GM23248 (cell line): ENCODE measurements around the gene ZBTB48. TPM values are rescaled to one million over a fixed set of nuclear protein-coding genes. Genes with fewer than 3 reads are reported as not detected.
A peak's percentile ranks its signal among the peaks of the same experiment; 100 is the strongest.

Experiments used
- DNase-seq: peaks from one replicate; pipeline ENCODE4 v3.0.0-alpha.2; 2015
- H2AFZ ChIP-seq: fragments of 200-600 bp; sonication (generic); 2 replicates; pipeline ENCODE4 v1.6.1; 2016; ENCODE audit warnings: antibody characterized with exemption
- H3F3A ChIP-seq: fragments of 200-600 bp; sonication (generic); 2 replicates; pipeline ENCODE4 v1.6.1; 2016; ENCODE audit warnings: mild to moderate bottlenecking, antibody characterized with exemption, mixed run types; ENCODE audit not compliant: insufficient read depth
- H3K27ac ChIP-seq: fragments of 200-600 bp; sonication (generic); 2 replicates; pipeline ENCODE4 v1.5.1; 2016; ENCODE audit warnings: mild to moderate bottlenecking
- H3K27me3 ChIP-seq: fragments of 200-600 bp; sonication (generic); replicated peaks from 2 replicates; pipeline ENCODE4 v1.6.1; 2016; ENCODE audit warnings: mild to moderate bottlenecking; ENCODE audit not compliant: insufficient read depth
- H3K36me3 ChIP-seq: fragments of 200-600 bp; sonication (generic); 2 replicates; pipeline ENCODE4 v1.6.1; 2016; ENCODE audit warnings: low read depth, mild to moderate bottlenecking
- H3K4me1 ChIP-seq: fragments of 200-600 bp; sonication (generic); 2 replicates; pipeline ENCODE4 v1.6.1; 2016; ENCODE audit warnings: mild to moderate bottlenecking; ENCODE audit not compliant: insufficient read depth
- H3K4me2 ChIP-seq: fragments of 200-600 bp; sonication (generic); one replicate; pipeline ENCODE4 v1.6.1; 2016; ENCODE audit warnings: mild to moderate bottlenecking; ENCODE audit not compliant: unreplicated experiment
- H3K4me3 ChIP-seq: fragments of 200-600 bp; sonication (generic); 2 replicates; pipeline ENCODE4 v1.5.1; 2016; ENCODE audit warnings: mild to moderate bottlenecking
- H3K79me2 ChIP-seq: fragments of 200-600 bp; sonication (generic); 2 replicates; pipeline ENCODE4 v1.6.1; 2016; ENCODE audit warnings: mild to moderate bottlenecking; ENCODE audit not compliant: insufficient read depth
- H3K9ac ChIP-seq: fragments of 200-600 bp; sonication (generic); 2 replicates; pipeline ENCODE4 v1.6.1; 2016; ENCODE audit warnings: mild to moderate bottlenecking
- H3K9me2 ChIP-seq: fragments of 200-600 bp; sonication (generic); 2 replicates; pipeline ENCODE4 v1.6.1; 2016; ENCODE audit warnings: mixed run types, mild to moderate bottlenecking, moderate library complexity; ENCODE audit not compliant: insufficient read depth
- H3K9me3 ChIP-seq: fragments of 200-600 bp; sonication (generic); one replicate; pipeline ENCODE4 v1.6.1; 2017; ENCODE audit warnings: low read depth
- H4K20me1 ChIP-seq: fragments of 200-600 bp; sonication (generic); 2 replicates; pipeline ENCODE4 v1.6.0; 2016; ENCODE audit not compliant: insufficient read depth
- EZH2 ChIP-seq: fragments of 200-600 bp; sonication (generic); IDR thresholded peaks from 2 replicates; pipeline ENCODE4 v1.6.1; 2018; ENCODE audit warnings: antibody characterized with exemption, mild to moderate bottlenecking; ENCODE audit not compliant: insufficient read depth, poor library complexity, severe bottlenecking
- EZH2phosphoT487 ChIP-seq: fragments of 200-600 bp; sonication (generic); IDR thresholded peaks from 2 replicates; pipeline ENCODE4 v1.6.1; 2018; ENCODE audit warnings: antibody characterized with exemption, moderate library complexity, mild to moderate bottlenecking, low read depth; ENCODE audit not compliant: insufficient read depth
- WGBS, 2 experiments: methylation state at CpG; one replicate each; pipeline ENCODE4 v1.1.6; 2015 to 2017; ENCODE audit warnings: low lambda C conversion rate in 2 of 2, low coverage in 1 of 2; ENCODE audit errors: missing lambda C conversion rate in 2 of 2; 5-methylcytosine and 5-hydroxymethylcytosine counted together
- in situ Hi-C: fragments of 300-500 bp; cut with MboI; formaldehyde crosslinking; loops from 2 replicates; pipeline ENCODE4 v1.15.0; 2020
- polyA plus RNA-seq: library from polyadenylated mRNA; unstranded; fragments of >200 nt; fragmentation: Nextera tagmentation; extraction: Ambion mirVana; gene quantifications from 2 replicates; pipeline ENCODE4 v1.2.1, GENCODE V29; 2016
- total RNA-seq: library from RNA; depleted of rRNA; stranded (reverse); fragments of >200 nt; shearing (Covaris generic); gene quantifications from 2 replicates; pipeline ENCODE4 v1.2.3, GENCODE V29; 2014

Gene ZBTB48
- total and polyA plus RNA-seq, 2 experiments from 2014 or later: 15.4 to 16.4 TPM

DNA sequence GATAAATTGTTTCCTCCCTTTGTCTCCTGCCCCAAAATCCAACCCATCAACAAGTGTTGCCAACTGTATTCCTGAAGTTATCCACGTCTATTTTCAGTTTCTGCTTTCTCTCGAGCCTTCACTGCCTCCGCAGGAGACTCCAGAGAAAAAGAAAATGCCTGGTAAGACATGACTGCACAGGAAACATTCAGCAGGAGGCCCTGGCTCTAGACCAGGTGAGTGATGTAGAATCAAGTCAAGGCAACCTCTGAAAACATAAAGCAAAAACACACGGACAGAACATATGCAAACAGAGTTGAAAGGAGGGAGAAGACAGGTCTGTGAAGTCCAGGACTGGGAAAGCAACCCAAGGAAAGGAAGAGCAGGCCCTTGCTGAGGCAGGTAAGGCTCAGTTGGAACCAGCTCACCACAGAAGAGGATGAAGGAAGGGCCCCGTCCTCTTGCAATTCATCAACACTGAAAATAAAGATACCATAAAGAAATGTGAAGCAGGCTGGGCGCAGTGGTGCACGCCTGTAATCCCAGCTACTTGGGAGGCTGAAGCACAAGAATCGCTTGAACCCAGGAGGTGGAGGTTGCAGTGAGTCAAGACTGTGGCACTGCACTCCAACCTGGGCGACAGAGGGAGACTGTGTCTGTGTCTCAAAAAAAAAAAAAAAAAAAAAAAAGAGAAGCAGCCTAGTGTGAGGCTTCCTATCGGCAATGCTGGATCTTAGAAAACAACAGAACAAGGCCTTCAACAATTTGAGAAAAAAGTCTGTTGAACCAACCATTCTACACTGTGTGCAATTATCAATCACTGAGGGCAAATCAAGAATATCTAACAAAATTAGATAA is 34.3 kb upstream of the ZBTB48 start:
- TF ChIP-seq EZH2phosphoT487 (no peak), EZH2 (no peak)
- H3K4me2 ChIP-seq: peak overlapping the region; percentile 34
- H3F3A ChIP-seq: peaks cover 29% of the 10 kb centered on the region
- H3K9me3 ChIP-seq: no peaks in the 10 kb centered on the region
- H3K27me3 ChIP-seq: no peaks in the 10 kb centered on the region
- no peak overlapping the region for H3K4me3 ChIP-seq
- DNase-seq: peak; percentile 29
- no peaks in the 10 kb centered on the region for H3K9me2 ChIP-seq
- no peak overlapping the region for H2AFZ ChIP-seq
- no peaks in the 10 kb centered on the region for H4K20me1 ChIP-seq
- H3K9ac ChIP-seq: peak overlapping the region; percentile 2; the same call in 1 of the 2 replicates
- 76 to 78% methylated on average over 10 of the region's 10 CpGs for WGBS, 2 experiments
- peaks cover 20% of the 10 kb centered on the region for H3K79me2 ChIP-seq
- H3K27ac ChIP-seq: peak overlapping the region; percentile 48
- peaks cover 22% of the 10 kb centered on the region for H3K36me3 ChIP-seq
- in situ Hi-C loops: no loop called here
- H3K4me1 ChIP-seq: peaks cover 6% of the 10 kb centered on the region

GRCh38 chr1:6546326-6546725 is 33.5 kb upstream of the ZBTB48 start:
- no peaks in the 10 kb centered on the region for H3K9me2 ChIP-seq
- no peaks in the 10 kb centered on the region for H3K27me3 ChIP-seq
- H3K4me3 ChIP-seq: no peak overlapping the region
- in situ Hi-C loops: no loop called here
- peaks cover 6% of the 10 kb centered on the region for H3K4me1 ChIP-seq
- peaks cover 24% of the 10 kb centered on the region for H3F3A ChIP-seq
- 81 to 86% methylated on average over 5 of the region's 5 CpGs for WGBS, 2 experiments
- H4K20me1 ChIP-seq: no peaks in the 10 kb centered on the region
- H3K27ac ChIP-seq: no peak overlapping the region
- peaks cover 21% of the 10 kb centered on the region for H3K36me3 ChIP-seq
- no peak overlapping the region for H3K9ac ChIP-seq
- no peak overlapping the region for H3K4me2 ChIP-seq
- DNase-seq: no peak
- TF ChIP-seq EZH2phosphoT487 (no peak), EZH2 (no peak)
- H3K79me2 ChIP-seq: peaks cover 27% of the 10 kb centered on the region
- H2AFZ ChIP-seq: no peak overlapping the region
- no peaks in the 10 kb centered on the region for H3K9me3 ChIP-seq

GRCh38 chr1:6547301-6547700 is 32.5 kb upstream of the ZBTB48 start:
- peaks cover 24% of the 10 kb centered on the region for H3F3A ChIP-seq
- no peak overlapping the region for H3K4me3 ChIP-seq
- no peak overlapping the region for H3K4me2 ChIP-seq
- no peaks in the 10 kb centered on the region for H3K9me3 ChIP-seq
- WGBS, 2 experiments: 81 to 88% methylated on average over 4 of the region's 4 CpGs
- no peak overlapping the region for H3K27ac ChIP-seq
- H3K9ac ChIP-seq: no peak overlapping the region
- in situ Hi-C loops: no loop called here
- H2AFZ ChIP-seq: no peak overlapping the region
- no peaks in the 10 kb centered on the region for H3K9me2 ChIP-seq
- no peaks in the 10 kb centered on the region for H3K27me3 ChIP-seq
- peaks cover 6% of the 10 kb centered on the region for H3K4me1 ChIP-seq
- peaks cover 15% of the 10 kb centered on the region for H3K36me3 ChIP-seq
- peak; percentile 29 for DNase-seq
- TF ChIP-seq EZH2 (no peak), EZH2phosphoT487 (no peak)
- peaks cover 32% of the 10 kb centered on the region for H3K79me2 ChIP-seq
- H4K20me1 ChIP-seq: no peaks in the 10 kb centered on the region

DNA sequence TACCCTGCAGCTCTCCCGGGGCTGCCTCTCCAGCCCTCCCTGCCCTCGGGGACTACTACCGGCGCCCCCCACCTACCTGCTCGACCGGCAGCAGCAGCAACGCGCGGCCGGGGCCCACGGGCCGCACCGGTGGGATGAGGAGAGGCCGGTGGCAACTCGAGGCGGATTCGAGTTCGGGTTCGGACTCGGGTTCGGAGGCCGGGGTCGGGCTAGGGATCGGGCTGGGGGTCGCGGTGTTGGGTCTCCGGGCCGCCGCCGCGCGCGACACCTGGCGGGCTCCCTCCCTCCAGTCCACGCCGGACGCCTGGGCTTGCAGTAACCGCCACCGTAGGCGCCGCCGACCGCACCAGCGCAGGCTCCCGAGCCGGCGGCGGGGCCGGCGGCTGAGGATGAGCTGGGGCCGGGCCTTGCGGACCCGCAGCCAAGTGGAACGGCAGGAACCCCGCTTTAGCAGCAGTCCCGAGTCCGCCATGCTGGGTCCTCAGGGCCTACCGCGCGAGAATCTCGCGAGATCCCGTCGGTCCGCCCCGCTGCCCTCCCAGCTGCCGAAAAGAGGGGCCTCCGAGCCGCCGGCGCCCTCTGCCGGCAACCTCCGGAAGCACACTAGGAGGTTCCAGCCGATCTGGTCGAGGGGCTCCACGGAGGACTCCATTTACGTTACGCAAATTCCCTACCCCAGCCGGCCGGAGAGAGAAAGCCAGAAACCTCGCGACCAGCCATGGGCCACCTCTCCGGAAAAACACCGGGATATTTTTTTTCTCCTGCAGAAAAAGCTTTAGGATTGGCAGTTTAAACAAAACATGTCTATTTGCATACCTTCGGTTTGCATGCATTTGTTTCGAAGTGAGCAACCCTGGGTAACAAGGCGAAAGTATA is 25.5 kb upstream of the ZBTB48 start, which contains the start of gene NOL9:
NOL9 (minus strand) TSS at position 483 of the 876 bp plus-strand sequence; CDS start at position 472, 11 bp downstream.
- 3 to 4% methylated on average over 62 to 63 of the region's 87 CpGs for WGBS, 2 experiments
- no peaks in the 10 kb centered on the region for H3K9me3 ChIP-seq
- H3K27ac ChIP-seq: peak within 1 kb of the TSS; percentile 19; the same call in 1 of the 2 replicates
- H3K79me2 ChIP-seq: peaks cover 40% of the 10 kb centered on the region
- peak; percentile 95 for DNase-seq
- H3K27me3 ChIP-seq: no peaks in the 10 kb centered on the region
- peak within 1 kb of the TSS; percentile 93 for H3K4me2 ChIP-seq
- no peaks in the 10 kb centered on the region for H4K20me1 ChIP-seq
- TF ChIP-seq EZH2 (no peak), EZH2phosphoT487 (no peak)
- H3K9me2 ChIP-seq: no peaks in the 10 kb centered on the region
- H3K4me1 ChIP-seq: peaks cover 9% of the 10 kb centered on the region
- H3F3A ChIP-seq: no peaks in the 10 kb centered on the region; the same call in 1 of the 2 replicates
- peaks cover 6% of the 10 kb centered on the region for H3K36me3 ChIP-seq
- in situ Hi-C loops: no loop called here
- H3K4me3 ChIP-seq: peak within 1 kb of the TSS; percentile 99
- peak within 1 kb of the TSS; percentile 99 for H3K9ac ChIP-seq
- H2AFZ ChIP-seq: peak within 1 kb of the TSS; percentile 97
